GM23248 (cell line): ENCODE measurements around the gene AFF3. TPM values are rescaled to one million over a fixed set of nuclear protein-coding genes. Genes with fewer than 3 reads are reported as not detected.

Source experiments
- DNase-seq: peaks from one replicate; pipeline ENCODE4 v3.0.0-alpha.2; 2015
- H2AFZ ChIP-seq: fragments of 200-600 bp; sonication (generic); 2 replicates; pipeline ENCODE4 v1.6.1; 2016; ENCODE audit warnings: antibody characterized with exemption
- H3F3A ChIP-seq: fragments of 200-600 bp; sonication (generic); 2 replicates; pipeline ENCODE4 v1.6.1; 2016; ENCODE audit warnings: mild to moderate bottlenecking, antibody characterized with exemption, mixed run types; ENCODE audit not compliant: insufficient read depth
- H3K27ac ChIP-seq: fragments of 200-600 bp; sonication (generic); 2 replicates; pipeline ENCODE4 v1.5.1; 2016; ENCODE audit warnings: mild to moderate bottlenecking
- H3K27me3 ChIP-seq: fragments of 200-600 bp; sonication (generic); replicated peaks from 2 replicates; pipeline ENCODE4 v1.6.1; 2016; ENCODE audit warnings: mild to moderate bottlenecking; ENCODE audit not compliant: insufficient read depth
- H3K36me3 ChIP-seq: fragments of 200-600 bp; sonication (generic); 2 replicates; pipeline ENCODE4 v1.6.1; 2016; ENCODE audit warnings: low read depth, mild to moderate bottlenecking
- H3K4me1 ChIP-seq: fragments of 200-600 bp; sonication (generic); 2 replicates; pipeline ENCODE4 v1.6.1; 2016; ENCODE audit warnings: mild to moderate bottlenecking; ENCODE audit not compliant: insufficient read depth
- H3K4me2 ChIP-seq: fragments of 200-600 bp; sonication (generic); one replicate; pipeline ENCODE4 v1.6.1; 2016; ENCODE audit warnings: mild to moderate bottlenecking; ENCODE audit not compliant: unreplicated experiment
- H3K4me3 ChIP-seq: fragments of 200-600 bp; sonication (generic); 2 replicates; pipeline ENCODE4 v1.5.1; 2016; ENCODE audit warnings: mild to moderate bottlenecking
- H3K79me2 ChIP-seq: fragments of 200-600 bp; sonication (generic); 2 replicates; pipeline ENCODE4 v1.6.1; 2016; ENCODE audit warnings: mild to moderate bottlenecking; ENCODE audit not compliant: insufficient read depth
- H3K9ac ChIP-seq: fragments of 200-600 bp; sonication (generic); 2 replicates; pipeline ENCODE4 v1.6.1; 2016; ENCODE audit warnings: mild to moderate bottlenecking
- H3K9me2 ChIP-seq: fragments of 200-600 bp; sonication (generic); 2 replicates; pipeline ENCODE4 v1.6.1; 2016; ENCODE audit warnings: mixed run types, mild to moderate bottlenecking, moderate library complexity; ENCODE audit not compliant: insufficient read depth
- H3K9me3 ChIP-seq: fragments of 200-600 bp; sonication (generic); one replicate; pipeline ENCODE4 v1.6.1; 2017; ENCODE audit warnings: low read depth
- H4K20me1 ChIP-seq: fragments of 200-600 bp; sonication (generic); 2 replicates; pipeline ENCODE4 v1.6.0; 2016; ENCODE audit not compliant: insufficient read depth
- EZH2 ChIP-seq: fragments of 200-600 bp; sonication (generic); IDR thresholded peaks from 2 replicates; pipeline ENCODE4 v1.6.1; 2018; ENCODE audit warnings: antibody characterized with exemption, mild to moderate bottlenecking; ENCODE audit not compliant: insufficient read depth, poor library complexity, severe bottlenecking
- EZH2phosphoT487 ChIP-seq: fragments of 200-600 bp; sonication (generic); IDR thresholded peaks from 2 replicates; pipeline ENCODE4 v1.6.1; 2018; ENCODE audit warnings: antibody characterized with exemption, moderate library complexity, mild to moderate bottlenecking, low read depth; ENCODE audit not compliant: insufficient read depth
- WGBS, 2 experiments: methylation state at CpG; one replicate each; pipeline ENCODE4 v1.1.6; 2015 to 2017; ENCODE audit warnings: low lambda C conversion rate in 2 of 2, low coverage in 1 of 2; ENCODE audit errors: missing lambda C conversion rate in 2 of 2; 5-methylcytosine and 5-hydroxymethylcytosine counted together
- in situ Hi-C: fragments of 300-500 bp; cut with MboI; formaldehyde crosslinking; loops from 2 replicates; pipeline ENCODE4 v1.15.0; 2020
- polyA plus RNA-seq: library from polyadenylated mRNA; unstranded; fragments of >200 nt; fragmentation: Nextera tagmentation; extraction: Ambion mirVana; gene quantifications from 2 replicates; pipeline ENCODE4 v1.2.1, GENCODE V29; 2016
- total RNA-seq: library from RNA; depleted of rRNA; stranded (reverse); fragments of >200 nt; shearing (Covaris generic); gene quantifications from 2 replicates; pipeline ENCODE4 v1.2.3, GENCODE V29; 2014

AFF3 gene
- total and polyA plus RNA-seq, 2 experiments from 2014 or later = 0.56 to 0.86 TPM

DNA sequence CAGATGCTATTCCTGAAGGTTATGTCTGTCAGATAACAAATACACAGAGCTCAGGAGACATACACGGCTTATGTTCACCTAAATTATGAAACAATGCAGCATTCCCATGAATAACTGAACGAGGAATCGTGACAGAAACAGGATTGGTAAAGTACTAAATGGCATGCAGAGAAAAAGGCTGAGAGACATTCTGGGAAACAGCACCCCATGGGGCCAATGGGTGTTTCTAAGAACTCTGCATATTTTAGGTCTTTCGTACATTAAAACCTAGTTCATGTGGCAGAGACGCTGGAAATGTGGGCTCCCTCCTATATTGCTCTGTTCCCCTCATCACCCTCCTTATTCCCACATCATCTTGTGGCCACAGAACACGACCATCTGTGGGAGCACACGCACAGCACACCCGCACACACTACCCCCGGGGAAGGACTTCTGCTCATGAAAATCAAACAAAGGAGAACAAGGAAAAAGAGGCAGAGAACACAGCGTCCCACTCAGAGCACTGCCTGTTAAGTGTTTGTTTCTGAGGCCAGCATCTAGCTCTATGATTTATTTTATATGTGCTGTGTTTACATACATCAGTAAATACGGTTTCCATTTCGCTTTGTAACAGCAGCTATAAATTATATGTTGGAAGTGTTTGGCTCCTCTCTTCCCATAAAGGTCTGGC lies 143.6 kb downstream of the AFF3 start:
- DNase-seq = no peak
- Histone ChIP-seq H3K9me2 (no peaks in the 10 kb centered on the region), H3K4me1 (no peaks in the 10 kb centered on the region), H4K20me1 (no peaks in the 10 kb centered on the region), H3K4me2 (no peak overlapping the region), H3K27ac (no peak overlapping the region), H3K9ac (no peak overlapping the region), H3K27me3 (no peaks in the 10 kb centered on the region), H3K79me2 (no peaks in the 10 kb centered on the region), H3K4me3 (no peak overlapping the region), H3F3A (no peaks in the 10 kb centered on the region), H3K36me3 (no peaks in the 10 kb centered on the region), H2AFZ (no peak overlapping the region), H3K9me3 (no peaks in the 10 kb centered on the region)
- TF ChIP-seq EZH2 (no peak), EZH2phosphoT487 (no peak)
- 70 to 72% methylated on average over 12 of the region's 12 CpGs for WGBS, 2 experiments
- in situ Hi-C loops = no loop called here

DNA sequence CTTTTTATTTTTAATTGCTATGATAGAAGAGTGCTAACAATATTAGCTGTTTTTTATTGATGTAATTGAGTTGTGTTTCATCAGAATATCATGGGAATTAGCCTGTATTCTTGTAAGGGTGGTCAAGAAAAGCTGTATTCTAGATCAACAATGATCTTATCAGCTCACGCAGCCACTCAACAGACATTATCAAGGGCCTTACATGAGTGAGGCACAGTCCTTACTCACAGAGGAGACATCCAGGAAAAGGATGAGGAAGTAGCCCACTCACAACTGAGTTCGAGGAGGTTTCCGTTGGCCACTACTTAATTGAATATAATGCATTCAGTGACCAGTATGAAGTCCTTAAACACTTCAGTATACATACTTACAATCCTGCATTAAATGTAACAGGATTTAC lies 152.5 kb downstream of the AFF3 start:
- no peak overlapping the region for H3K27ac ChIP-seq
- no peak overlapping the region for H3K9ac ChIP-seq
- H3K4me2 ChIP-seq = no peak overlapping the region
- no peaks in the 10 kb centered on the region for H3F3A ChIP-seq
- no peak overlapping the region for H3K4me3 ChIP-seq
- 93 to 95% methylated on average over 3 of the region's 3 CpGs for WGBS, 2 experiments
- H3K9me2 ChIP-seq = no peaks in the 10 kb centered on the region
- H3K27me3 ChIP-seq = no peaks in the 10 kb centered on the region
- TF ChIP-seq EZH2 (no peak), EZH2phosphoT487 (no peak)
- in situ Hi-C loops = no loop called here
- peaks cover 3% of the 10 kb centered on the region; the same call in 1 of the 2 replicates for H3K4me1 ChIP-seq
- no peaks in the 10 kb centered on the region for H3K36me3 ChIP-seq
- no peaks in the 10 kb centered on the region for H3K79me2 ChIP-seq
- no peaks in the 10 kb centered on the region for H4K20me1 ChIP-seq
- H3K9me3 ChIP-seq = no peaks in the 10 kb centered on the region
- no peak for DNase-seq
- H2AFZ ChIP-seq = no peak overlapping the region

DNA sequence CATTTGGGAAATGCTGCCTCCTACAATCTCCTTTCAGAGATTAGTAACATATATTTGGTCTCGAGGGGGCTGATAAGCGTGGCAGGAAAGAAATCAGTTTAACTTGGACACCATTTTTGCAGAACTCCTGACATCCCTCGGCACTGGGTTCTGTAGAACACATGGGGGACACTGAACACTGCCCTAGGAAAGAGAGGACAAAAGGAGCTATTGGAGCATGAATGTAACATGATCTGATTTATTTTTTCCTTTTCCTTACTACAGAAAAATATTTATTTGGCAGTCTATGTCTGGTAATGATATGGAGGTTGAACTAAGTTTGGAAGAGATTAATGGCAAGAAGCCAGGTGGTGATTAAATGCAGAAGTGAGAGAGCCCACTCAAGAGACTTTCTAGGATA lies 153.8 kb downstream of the AFF3 start:
- Histone ChIP-seq H3K36me3 (no peaks in the 10 kb centered on the region), H3K9ac (no peak overlapping the region), H3K9me2 (no peaks in the 10 kb centered on the region), H3K4me3 (no peak overlapping the region), H2AFZ (no peak overlapping the region), H3K4me2 (no peak overlapping the region), H3K79me2 (no peaks in the 10 kb centered on the region), H3K27ac (no peak overlapping the region), H3K9me3 (no peaks in the 10 kb centered on the region), H3K4me1 (peaks cover 7% of the 10 kb centered on the region; the same call in 1 of the 2 replicates), H3F3A (no peaks in the 10 kb centered on the region), H4K20me1 (no peaks in the 10 kb centered on the region), H3K27me3 (no peaks in the 10 kb centered on the region)
- DNase-seq = no peak
- 33 to 34% methylated on average over 3 of the region's 3 CpGs for WGBS, 2 experiments
- TF ChIP-seq EZH2 = no peak
- TF ChIP-seq EZH2phosphoT487 = no peak
- in situ Hi-C loops = no loop called here

DNA sequence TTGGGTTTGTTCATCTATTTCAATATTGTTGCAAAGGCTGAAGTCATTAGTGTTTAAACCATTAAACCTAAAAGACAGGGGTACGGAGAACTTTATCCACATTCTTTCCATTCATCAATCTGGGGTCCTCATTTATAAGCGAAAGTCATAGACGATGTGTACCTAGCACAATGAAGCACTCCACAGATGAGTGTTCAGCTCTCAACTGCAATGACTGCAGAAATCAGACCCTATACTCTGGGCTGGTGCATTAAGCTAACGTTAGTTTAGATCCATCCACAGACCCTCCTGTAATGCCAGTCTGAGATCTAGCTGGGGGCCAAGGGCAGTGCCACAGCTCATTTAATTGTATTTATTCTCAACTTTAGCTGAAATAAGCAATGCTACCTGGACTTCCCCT lies 155.2 kb downstream of the AFF3 start:
- H3K4me1 ChIP-seq = peaks cover 7% of the 10 kb centered on the region; the same call in 1 of the 2 replicates
- H3K36me3 ChIP-seq = no peaks in the 10 kb centered on the region
- TF ChIP-seq EZH2 = no peak
- no peak for TF ChIP-seq EZH2phosphoT487
- H2AFZ ChIP-seq = no peak overlapping the region
- H3K79me2 ChIP-seq = no peaks in the 10 kb centered on the region
- H3K4me3 ChIP-seq = no peak overlapping the region
- H3F3A ChIP-seq = no peaks in the 10 kb centered on the region
- H3K27ac ChIP-seq = no peak overlapping the region
- H3K9ac ChIP-seq = no peak overlapping the region
- no peaks in the 10 kb centered on the region for H3K9me3 ChIP-seq
- in situ Hi-C loops = no loop called here
- no peaks in the 10 kb centered on the region for H3K27me3 ChIP-seq
- no peak overlapping the region for H3K4me2 ChIP-seq
- no peak for DNase-seq
- H4K20me1 ChIP-seq = no peaks in the 10 kb centered on the region
- H3K9me2 ChIP-seq = no peaks in the 10 kb centered on the region
- WGBS, 2 experiments = 88 to 90% methylated on average over 4 of the region's 4 CpGs
